ENCODE data around the gene SPTLC1.

DNA sequence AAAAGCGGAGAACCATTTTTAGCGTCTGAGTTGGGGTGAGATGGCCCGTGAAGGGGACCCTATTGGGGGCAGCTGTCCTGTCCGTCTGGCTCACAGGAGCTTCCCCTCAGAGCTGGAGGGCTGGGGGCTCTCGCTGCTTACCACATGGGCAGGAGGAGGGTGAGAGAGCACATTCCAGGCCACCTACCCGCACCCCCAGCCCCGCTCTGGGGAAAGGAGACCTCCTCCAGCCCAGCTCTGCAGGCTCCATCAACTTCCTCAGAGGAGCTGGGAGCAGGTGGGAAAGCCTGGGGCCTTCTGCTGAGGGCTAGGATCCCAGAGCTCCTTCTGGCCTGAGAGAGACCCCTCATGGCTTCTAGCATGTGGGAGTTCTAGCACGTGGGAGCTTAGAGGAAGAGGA lies 27.1 kb upstream of the SPTLC1 start:
- TF ChIP-seq, protein P1, sequence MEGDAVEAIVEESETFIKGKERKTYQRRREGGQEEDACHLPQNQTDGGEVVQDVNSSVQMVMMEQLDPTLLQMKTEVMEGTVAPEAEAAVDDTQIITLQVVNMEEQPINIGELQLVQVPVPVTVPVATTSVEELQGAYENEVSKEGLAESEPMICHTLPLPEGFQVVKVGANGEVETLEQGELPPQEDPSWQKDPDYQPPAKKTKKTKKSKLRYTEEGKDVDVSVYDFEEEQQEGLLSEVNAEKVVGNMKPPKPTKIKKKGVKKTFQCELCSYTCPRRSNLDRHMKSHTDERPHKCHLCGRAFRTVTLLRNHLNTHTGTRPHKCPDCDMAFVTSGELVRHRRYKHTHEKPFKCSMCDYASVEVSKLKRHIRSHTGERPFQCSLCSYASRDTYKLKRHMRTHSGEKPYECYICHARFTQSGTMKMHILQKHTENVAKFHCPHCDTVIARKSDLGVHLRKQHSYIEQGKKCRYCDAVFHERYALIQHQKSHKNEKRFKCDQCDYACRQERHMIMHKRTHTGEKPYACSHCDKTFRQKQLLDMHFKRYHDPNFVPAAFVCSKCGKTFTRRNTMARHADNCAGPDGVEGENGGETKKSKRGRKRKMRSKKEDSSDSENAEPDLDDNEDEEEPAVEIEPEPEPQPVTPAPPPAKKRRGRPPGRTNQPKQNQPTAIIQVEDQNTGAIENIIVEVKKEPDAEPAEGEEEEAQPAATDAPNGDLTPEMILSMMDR (conservative IDR thresholded peaks at IDR 0.05; ENCODE audit: low read depth in 2 of 2), result no peak
- TF ChIP-seq, protein P2, sequence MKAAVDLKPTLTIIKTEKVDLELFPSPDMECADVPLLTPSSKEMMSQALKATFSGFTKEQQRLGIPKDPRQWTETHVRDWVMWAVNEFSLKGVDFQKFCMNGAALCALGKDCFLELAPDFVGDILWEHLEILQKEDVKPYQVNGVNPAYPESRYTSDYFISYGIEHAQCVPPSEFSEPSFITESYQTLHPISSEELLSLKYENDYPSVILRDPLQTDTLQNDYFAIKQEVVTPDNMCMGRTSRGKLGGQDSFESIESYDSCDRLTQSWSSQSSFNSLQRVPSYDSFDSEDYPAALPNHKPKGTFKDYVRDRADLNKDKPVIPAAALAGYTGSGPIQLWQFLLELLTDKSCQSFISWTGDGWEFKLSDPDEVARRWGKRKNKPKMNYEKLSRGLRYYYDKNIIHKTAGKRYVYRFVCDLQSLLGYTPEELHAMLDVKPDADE (IDR thresholded peaks at IDR 0.05), result no peak
- TF ChIP-seq, protein P3, sequence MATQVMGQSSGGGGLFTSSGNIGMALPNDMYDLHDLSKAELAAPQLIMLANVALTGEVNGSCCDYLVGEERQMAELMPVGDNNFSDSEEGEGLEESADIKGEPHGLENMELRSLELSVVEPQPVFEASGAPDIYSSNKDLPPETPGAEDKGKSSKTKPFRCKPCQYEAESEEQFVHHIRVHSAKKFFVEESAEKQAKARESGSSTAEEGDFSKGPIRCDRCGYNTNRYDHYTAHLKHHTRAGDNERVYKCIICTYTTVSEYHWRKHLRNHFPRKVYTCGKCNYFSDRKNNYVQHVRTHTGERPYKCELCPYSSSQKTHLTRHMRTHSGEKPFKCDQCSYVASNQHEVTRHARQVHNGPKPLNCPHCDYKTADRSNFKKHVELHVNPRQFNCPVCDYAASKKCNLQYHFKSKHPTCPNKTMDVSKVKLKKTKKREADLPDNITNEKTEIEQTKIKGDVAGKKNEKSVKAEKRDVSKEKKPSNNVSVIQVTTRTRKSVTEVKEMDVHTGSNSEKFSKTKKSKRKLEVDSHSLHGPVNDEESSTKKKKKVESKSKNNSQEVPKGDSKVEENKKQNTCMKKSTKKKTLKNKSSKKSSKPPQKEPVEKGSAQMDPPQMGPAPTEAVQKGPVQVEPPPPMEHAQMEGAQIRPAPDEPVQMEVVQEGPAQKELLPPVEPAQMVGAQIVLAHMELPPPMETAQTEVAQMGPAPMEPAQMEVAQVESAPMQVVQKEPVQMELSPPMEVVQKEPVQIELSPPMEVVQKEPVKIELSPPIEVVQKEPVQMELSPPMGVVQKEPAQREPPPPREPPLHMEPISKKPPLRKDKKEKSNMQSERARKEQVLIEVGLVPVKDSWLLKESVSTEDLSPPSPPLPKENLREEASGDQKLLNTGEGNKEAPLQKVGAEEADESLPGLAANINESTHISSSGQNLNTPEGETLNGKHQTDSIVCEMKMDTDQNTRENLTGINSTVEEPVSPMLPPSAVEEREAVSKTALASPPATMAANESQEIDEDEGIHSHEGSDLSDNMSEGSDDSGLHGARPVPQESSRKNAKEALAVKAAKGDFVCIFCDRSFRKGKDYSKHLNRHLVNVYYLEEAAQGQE (IDR thresholded peaks at IDR 0.05; ENCODE audit: unreplicated experiment), result no peak
